A549 treated with ZK216348 at 1 μM for 4 hours (cell line): ENCODE measurements around the gene LCE3D. TPM values are rescaled to one million over a fixed set of nuclear protein-coding genes. Genes with fewer than 3 reads are reported as not detected.

Experiments used
- total RNA-seq: library from RNA; stranded (reverse); fragments of 200-300 nt; extraction: Qiagen RNA extraction; gene quantifications from 5 replicates; pipeline ENCODE4 v1.2.3, GENCODE V29; 2022; ENCODE audit warnings: low read depth

LCE3D gene
- total RNA-seq = 0.82 to 1.8 TPM (median 1.3 TPM) in 5 replicates

GRCh38 chr1:152580433-152580832 lies at the start of gene LCE3D:
LCE3D (minus strand) TSS chr1:152580516; CDS start chr1:152579936, 580 bp downstream.

GRCh38 chr1:152622803-152623202 lies 42.5 kb upstream of the LCE3D start, which contains the start of gene LCE3A:
LCE3A (minus strand) TSS chr1:152623103; CDS start chr1:152623103, 0 bp downstream.

GRCh38 chr1:152613511-152613910 lies 33.2 kb upstream of the LCE3D start, which contains the start of gene LCE3B:
LCE3B (plus strand) TSS chr1:152613811; CDS start chr1:152613811, 0 bp downstream.

GRCh38 chr1:152599934-152600333 lies 19.6 kb upstream of the LCE3D start, which contains the start of gene LCE3C:
LCE3C (plus strand) TSS chr1:152600234; CDS start chr1:152600732, 498 bp downstream.

GRCh38 chr1:152566681-152567080 lies 13.6 kb downstream of the LCE3D start, which contains the start of gene LCE3E:
LCE3E (minus strand) TSS chr1:152566780; CDS start chr1:152566208, 572 bp downstream.

Other genes starting within 250 kb of the LCE3D start
- gene FLG2, start 220.5 kb downstream of the LCE3D start, total RNA-seq = not detected in 5 replicates
- gene CRNN, start 166.3 kb downstream of the LCE3D start, total RNA-seq = not detected in 5 replicates
- not detected in 5 replicates for gene LCE5A, start 69.7 kb downstream of the LCE3D start, total RNA-seq
- 0.42 to 0.83 TPM (median 0.60 TPM) in 3 of 5 replicates, not detected in the others for gene CRCT1, start 66.0 kb downstream of the LCE3D start, total RNA-seq
- 0.27 to 0.31 TPM in 2 of 5 replicates, not detected in the others for gene LCE3E, start 13.7 kb downstream of the LCE3D start, total RNA-seq
- not detected in 5 replicates for gene LCE3C, start 19.7 kb upstream of the LCE3D start, total RNA-seq
- not detected in 5 replicates for gene LCE3B, start 33.3 kb upstream of the LCE3D start, total RNA-seq
- gene LCE3A, start 42.6 kb upstream of the LCE3D start, total RNA-seq = not detected in 5 replicates
- gene LCE2D, start 82.9 kb upstream of the LCE3D start, total RNA-seq = not detected in 5 replicates
- gene LCE2C, start 94.8 kb upstream of the LCE3D start, total RNA-seq = not detected in 5 replicates
- gene LCE2B, start 105.6 kb upstream of the LCE3D start, total RNA-seq = not detected in 5 replicates
- gene LCE2A, start 117.8 kb upstream of the LCE3D start, total RNA-seq = not detected in 5 replicates
- gene LCE4A, start 127.6 kb upstream of the LCE3D start, total RNA-seq = not detected in 5 replicates
- not detected in 5 replicates for gene KPRP, start 177.5 kb upstream of the LCE3D start, total RNA-seq
- gene LCE1F, start 194.6 kb upstream of the LCE3D start, total RNA-seq = not detected in 5 replicates
- not detected in 5 replicates for gene LCE1E, start 205.7 kb upstream of the LCE3D start, total RNA-seq
- not detected in 5 replicates for gene LCE1D, start 216.2 kb upstream of the LCE3D start, total RNA-seq
- gene LCE1C, start 226.1 kb upstream of the LCE3D start, total RNA-seq = not detected in 5 replicates
- gene LCE1B, start 231.5 kb upstream of the LCE3D start, total RNA-seq = not detected in 5 replicates
- gene LCE1A, start 247.0 kb upstream of the LCE3D start, total RNA-seq = not detected in 5 replicates